IPS-20b (cell line): Measurements from ENCODE around the gene TRIM67.

Experiments used
- H3K27ac ChIP-seq: one replicate; pipeline ENCODE4 v1.5.1; 2013; ENCODE audit warnings: low read length
- H3K27me3 ChIP-seq: 2 replicates; pipeline ENCODE4 v1.6.1; 2013; ENCODE audit warnings: mild to moderate bottlenecking, low read length, inconsistent platforms; ENCODE audit not compliant: insufficient read depth
- H3K36me3 ChIP-seq: 2 replicates; pipeline ENCODE4 v1.6.1; 2013; ENCODE audit warnings: low read depth, mild to moderate bottlenecking, inconsistent platforms, low read length, moderate library complexity; ENCODE audit not compliant: insufficient read depth
- H3K4me1 ChIP-seq: 2 replicates; pipeline ENCODE4 v1.6.1; 2013; ENCODE audit warnings: mild to moderate bottlenecking, control low read depth, inconsistent platforms, low read length, moderate library complexity; ENCODE audit not compliant: insufficient read depth
- H3K4me3 ChIP-seq: 2 replicates; pipeline ENCODE4 v1.5.1; 2013; ENCODE audit warnings: mild to moderate bottlenecking, low read length, inconsistent platforms
- H3K9ac ChIP-seq: 2 replicates; pipeline ENCODE4 v1.6.1; 2013; ENCODE audit warnings: low read depth, mild to moderate bottlenecking, inconsistent platforms, low read length, moderate library complexity
- H3K9me3 ChIP-seq: 2 replicates; pipeline ENCODE4 v1.6.1; 2013; ENCODE audit warnings: mild to moderate bottlenecking, low read depth, low read length, inconsistent platforms; ENCODE audit not compliant: insufficient read depth

TRIM67 gene

GRCh38 chr1:231187571-231187970, 25.7 kb downstream of the TRIM67 start:
- Histone ChIP-seq H3K27ac (no peak overlapping the region), H3K4me3 (no peak overlapping the region), H3K27me3 (peaks cover 60% of the 10 kb centered on the region), H3K36me3 (no peaks in the 10 kb centered on the region), H3K4me1 (peaks cover 6% of the 10 kb centered on the region; the same call in 1 of the 2 replicates), H3K9me3 (no peaks in the 10 kb centered on the region), H3K9ac (no peak overlapping the region)

DNA sequence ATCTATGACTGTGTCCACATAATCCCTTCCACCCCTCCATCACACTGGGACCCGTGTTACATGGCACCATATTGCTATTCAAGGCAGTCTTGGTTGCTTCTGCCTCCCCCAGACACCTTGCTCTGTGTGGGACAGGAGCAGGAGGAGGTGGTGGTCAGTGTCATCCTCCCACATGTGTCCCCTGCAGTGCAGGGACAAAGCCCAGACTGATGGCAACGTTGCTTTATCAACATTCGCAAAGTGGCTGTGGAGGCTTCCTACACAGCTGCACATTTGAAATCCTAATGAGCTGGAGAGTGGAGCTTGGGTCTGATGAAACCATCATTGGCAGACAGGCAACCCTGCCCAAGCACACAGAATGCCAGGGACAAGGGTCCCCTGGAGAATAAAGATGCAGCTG, 26.2 kb downstream of the TRIM67 start:
- H3K4me3 ChIP-seq: no peak overlapping the region
- H3K36me3 ChIP-seq: no peaks in the 10 kb centered on the region
- no peak overlapping the region for H3K27ac ChIP-seq
- H3K9ac ChIP-seq: no peak overlapping the region
- H3K4me1 ChIP-seq: peaks cover 6% of the 10 kb centered on the region; the same call in 1 of the 2 replicates
- peaks cover 61% of the 10 kb centered on the region for H3K27me3 ChIP-seq
- H3K9me3 ChIP-seq: no peaks in the 10 kb centered on the region

- no peak overlapping the region for H3K27ac ChIP-seq
- H3K4me1 ChIP-seq: peaks cover 6% of the 10 kb centered on the region; the same call in 1 of the 2 replicates
- peaks cover 66% of the 10 kb centered on the region for H3K27me3 ChIP-seq
Observed at GRCh38 chr1:231188768-231189167, 26.9 kb downstream of the TRIM67 start.

GRCh38 chr1:231189683-231190270, 27.9 kb downstream of the TRIM67 start:
- Histone ChIP-seq H3K4me3 (no peak overlapping the region), H3K27ac (no peak overlapping the region), H3K9me3 (no peaks in the 10 kb centered on the region), H3K9ac (no peak overlapping the region), H3K4me1 (no peaks in the 10 kb centered on the region), H3K27me3 (peaks cover 67% of the 10 kb centered on the region), H3K36me3 (no peaks in the 10 kb centered on the region)

More at GRCh38 chr1:231188768-231189167, 26.9 kb downstream of the TRIM67 start:
- Histone ChIP-seq H3K4me3 (no peak overlapping the region), H3K9ac (no peak overlapping the region), H3K9me3 (no peaks in the 10 kb centered on the region), H3K36me3 (no peaks in the 10 kb centered on the region)

DNA sequence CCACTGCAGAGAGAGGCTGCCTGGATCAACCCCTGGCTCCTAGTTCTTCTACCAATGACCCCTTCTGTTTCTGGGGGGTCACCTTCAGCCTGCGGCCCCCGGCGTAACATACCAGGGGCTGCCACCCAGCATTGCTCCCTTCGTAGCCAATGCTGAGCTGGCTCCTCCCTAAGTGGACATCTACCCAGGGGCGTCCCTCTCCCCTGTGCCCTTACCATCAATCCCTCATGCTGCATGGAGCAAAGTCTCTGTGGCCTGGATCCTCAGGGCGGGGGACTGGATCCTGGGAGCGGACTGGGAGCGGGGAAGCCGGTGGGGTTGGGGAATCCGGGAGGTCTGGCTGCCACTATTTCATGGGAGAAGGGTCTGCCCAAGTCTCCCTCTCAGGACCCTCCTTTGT, 28.6 kb downstream of the TRIM67 start:
- Histone ChIP-seq H3K27me3 (peaks cover 67% of the 10 kb centered on the region), H3K4me3 (no peak overlapping the region), H3K36me3 (no peaks in the 10 kb centered on the region), H3K9me3 (no peaks in the 10 kb centered on the region), H3K9ac (no peak overlapping the region), H3K4me1 (no peaks in the 10 kb centered on the region), H3K27ac (no peak overlapping the region)

DNA sequence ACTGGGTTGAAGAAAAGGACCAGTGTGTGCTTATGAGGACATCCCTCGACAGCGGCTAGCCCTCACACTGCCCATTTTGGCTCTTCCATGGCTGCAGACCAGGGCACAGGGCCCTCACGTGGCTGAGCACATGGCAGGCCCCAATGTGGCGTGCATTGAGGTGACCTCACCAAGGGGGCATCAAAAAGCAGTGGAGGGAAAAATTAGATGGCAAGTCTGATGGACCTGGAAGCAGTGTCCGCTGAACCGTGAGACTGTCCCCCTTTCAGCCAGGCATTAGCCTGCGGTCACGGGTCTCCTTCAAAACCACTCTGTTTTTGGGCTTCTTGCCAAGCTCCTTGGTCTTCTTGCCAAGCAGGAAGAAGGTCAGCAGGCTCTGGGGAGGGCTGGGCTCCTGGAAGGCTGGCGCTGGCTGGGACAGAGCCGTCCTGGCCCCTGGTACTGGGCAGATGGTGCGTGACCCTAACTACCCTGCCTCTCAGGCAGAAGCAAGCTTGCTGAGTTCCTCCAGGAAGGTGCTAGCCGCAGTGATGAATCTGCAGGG, 30.8 kb downstream of the TRIM67 start:
- Histone ChIP-seq H3K4me1 (no peaks in the 10 kb centered on the region), H3K9ac (no peak overlapping the region), H3K4me3 (no peak overlapping the region), H3K27me3 (peaks cover 51% of the 10 kb centered on the region; the same call in 1 of the 2 replicates), H3K36me3 (no peaks in the 10 kb centered on the region), H3K9me3 (no peaks in the 10 kb centered on the region), H3K27ac (no peak overlapping the region)

DNA sequence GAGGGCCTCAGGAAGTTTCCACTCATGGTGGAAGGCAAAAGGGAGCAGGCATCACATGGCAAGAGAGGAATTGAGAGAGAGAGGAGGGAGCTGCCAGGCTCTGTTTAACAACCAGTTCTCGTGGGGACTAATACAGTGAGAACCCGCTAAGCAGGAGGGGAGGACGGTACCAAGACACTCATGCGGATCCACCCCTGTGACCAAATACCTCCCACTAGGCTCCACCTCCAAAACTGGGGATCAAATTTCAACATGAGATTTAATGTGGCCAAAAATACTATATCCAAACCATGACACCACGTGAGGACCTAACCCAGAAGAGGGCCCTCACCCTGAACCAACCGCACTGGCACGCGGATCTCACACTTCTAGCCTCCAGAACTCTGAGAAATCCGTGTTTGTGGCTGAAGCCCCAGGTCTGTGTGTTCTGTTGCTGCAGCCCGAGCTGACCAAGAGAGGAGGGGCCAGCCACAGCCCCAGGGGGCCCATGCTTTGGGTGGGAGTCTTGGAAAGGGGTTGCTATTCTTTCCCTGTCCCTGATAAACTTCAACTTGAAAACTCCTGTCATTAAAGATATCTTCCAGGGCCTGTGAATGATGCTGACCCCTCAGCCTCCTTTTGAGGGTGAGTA, 32.0 kb downstream of the TRIM67 start:
- H3K4me1 ChIP-seq: no peaks in the 10 kb centered on the region
- H3K36me3 ChIP-seq: no peaks in the 10 kb centered on the region
- H3K9ac ChIP-seq: no peak overlapping the region
- no peak overlapping the region for H3K27ac ChIP-seq
- no peaks in the 10 kb centered on the region for H3K9me3 ChIP-seq
- H3K4me3 ChIP-seq: no peak overlapping the region
- peaks cover 48% of the 10 kb centered on the region; the same call in 1 of the 2 replicates for H3K27me3 ChIP-seq

DNA sequence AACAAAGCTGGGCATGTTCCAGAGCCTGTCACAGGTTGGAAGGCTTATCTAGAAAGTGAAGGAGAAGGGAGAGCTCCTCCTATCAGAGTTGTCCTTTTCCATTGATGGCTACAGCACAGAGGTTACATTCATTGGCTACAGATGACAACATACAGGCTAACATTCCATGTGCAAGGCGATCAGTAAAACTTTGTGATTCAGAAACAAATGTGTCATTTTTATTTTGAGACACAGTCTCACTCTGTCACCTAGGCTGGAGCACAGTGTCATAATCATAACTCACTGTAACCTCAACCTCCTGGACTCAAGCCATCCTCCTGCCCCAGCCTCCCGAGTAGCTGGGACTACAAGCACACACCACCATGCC, 32.6 kb downstream of the TRIM67 start:
- Histone ChIP-seq H3K27me3 (peaks cover 51% of the 10 kb centered on the region; the same call in 1 of the 2 replicates), H3K9ac (no peak overlapping the region), H3K27ac (no peak overlapping the region), H3K4me1 (no peaks in the 10 kb centered on the region), H3K9me3 (no peaks in the 10 kb centered on the region), H3K36me3 (no peaks in the 10 kb centered on the region), H3K4me3 (no peak overlapping the region)

GRCh38 chr1:231194843-231195516, 33.1 kb downstream of the TRIM67 start:
- Histone ChIP-seq H3K9me3 (no peaks in the 10 kb centered on the region), H3K4me3 (no peak overlapping the region), H3K27ac (no peak overlapping the region), H3K27me3 (peaks cover 56% of the 10 kb centered on the region; the same call in 1 of the 2 replicates), H3K36me3 (no peaks in the 10 kb centered on the region), H3K4me1 (no peaks in the 10 kb centered on the region), H3K9ac (no peak overlapping the region)

- no peaks in the 10 kb centered on the region for H3K36me3 ChIP-seq
- H3K9me3 ChIP-seq: no peaks in the 10 kb centered on the region
- H3K4me3 ChIP-seq: no peak overlapping the region
- peaks cover 70% of the 10 kb centered on the region for H3K27me3 ChIP-seq
- no peak overlapping the region for H3K27ac ChIP-seq
- no peak overlapping the region for H3K9ac ChIP-seq
- H3K4me1 ChIP-seq: no peaks in the 10 kb centered on the region
Observed at GRCh38 chr1:231196307-231196706, 34.4 kb downstream of the TRIM67 start.

DNA sequence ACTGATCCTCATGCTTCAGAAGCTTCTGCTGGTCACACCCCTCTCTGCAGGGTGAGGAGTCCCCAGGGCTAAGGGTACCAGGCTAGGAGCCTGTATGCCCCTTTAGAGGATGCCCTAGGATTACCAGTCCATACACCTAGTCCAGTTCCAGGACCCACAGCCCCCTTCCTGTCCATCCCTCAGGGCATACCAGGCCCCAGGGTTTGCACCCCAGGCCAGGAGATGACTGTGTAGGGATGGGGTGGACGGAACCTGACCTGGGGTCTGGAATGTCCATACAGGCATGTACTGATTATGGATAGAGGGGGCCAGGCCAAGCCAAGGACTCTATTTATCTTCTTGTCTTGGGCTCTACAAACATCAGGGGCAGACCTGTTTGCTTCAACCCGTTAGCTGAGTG, 34.9 kb downstream of the TRIM67 start:
- no peak overlapping the region for H3K9ac ChIP-seq
- H3K27me3 ChIP-seq: peaks cover 74% of the 10 kb centered on the region
- H3K9me3 ChIP-seq: no peaks in the 10 kb centered on the region
- no peaks in the 10 kb centered on the region for H3K4me1 ChIP-seq
- H3K4me3 ChIP-seq: no peak overlapping the region
- H3K27ac ChIP-seq: no peak overlapping the region
- no peaks in the 10 kb centered on the region for H3K36me3 ChIP-seq

DNA sequence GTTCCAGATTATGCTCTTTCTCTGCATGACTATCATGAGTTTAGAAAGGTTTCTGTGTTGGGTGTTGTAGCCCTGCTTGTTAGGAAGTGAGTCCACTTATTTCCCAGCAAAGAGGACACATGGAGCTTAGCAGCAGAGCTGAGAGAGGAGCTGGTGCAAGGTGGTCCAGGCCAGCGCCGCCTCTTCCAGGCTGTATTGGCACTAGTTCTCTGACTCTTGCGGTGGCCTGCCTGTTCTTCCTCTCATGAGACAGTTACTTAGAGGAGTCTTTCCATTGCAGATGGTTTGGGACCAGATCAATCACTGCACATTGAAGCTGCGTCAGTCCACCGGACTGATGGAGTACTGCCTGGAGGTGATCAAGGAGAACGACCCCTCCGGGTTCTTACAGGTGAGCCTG, 38.0 kb downstream of the TRIM67 start:
- H3K36me3 ChIP-seq: no peaks in the 10 kb centered on the region
- H3K9ac ChIP-seq: no peak overlapping the region
- no peaks in the 10 kb centered on the region for H3K9me3 ChIP-seq
- no peaks in the 10 kb centered on the region for H3K4me1 ChIP-seq
- H3K27ac ChIP-seq: no peak overlapping the region
- H3K27me3 ChIP-seq: peaks cover 81% of the 10 kb centered on the region
- no peak overlapping the region for H3K4me3 ChIP-seq
